WERI-Rb-1 (cell line): ENCODE measurements around the gene AK6.

Source experiments
- DNase-seq: peaks from one replicate; pipeline ENCODE4 v3.0.0-alpha.2; 2020
- H3K27ac ChIP-seq: fragments of 250-450 bp; sonication (Bioruptor Pico); 2 replicates; pipeline ENCODE4 v1.5.1; 2020; ENCODE audit warnings: mild to moderate bottlenecking, moderate library complexity
- H3K27me3 ChIP-seq: fragments of 250-450 bp; sonication (Bioruptor Pico); 2 replicates; pipeline ENCODE4 v1.5.1; 2021; ENCODE audit warnings: mild to moderate bottlenecking, low read depth, moderate library complexity; ENCODE audit not compliant: insufficient read depth, severe bottlenecking
- H3K36me3 ChIP-seq: fragments of 250-450 bp; sonication (Bioruptor Pico); 2 replicates; pipeline ENCODE4 v1.5.1; 2020; ENCODE audit warnings: mild to moderate bottlenecking, moderate library complexity
- H3K4me3 ChIP-seq: 2 replicates; pipeline ENCODE4 v1.5.1; 2011; ENCODE audit warnings: low read depth, mild to moderate bottlenecking, control low read depth, low read length
- H3K9me3 ChIP-seq: fragments of 250-450 bp; sonication (Bioruptor Pico); 2 replicates; pipeline ENCODE4 v1.5.1; 2021; ENCODE audit warnings: mild to moderate bottlenecking, moderate library complexity; ENCODE audit not compliant: severe bottlenecking
- TF ChIP-seq, protein P1 (sequence below): IDR thresholded peaks from 2 replicates; pipeline ENCODE4 v1.5.1; 2011; ENCODE audit warnings: low read depth, mild to moderate bottlenecking, control low read depth, inconsistent platforms, low read length

The AK6 gene

DNA sequence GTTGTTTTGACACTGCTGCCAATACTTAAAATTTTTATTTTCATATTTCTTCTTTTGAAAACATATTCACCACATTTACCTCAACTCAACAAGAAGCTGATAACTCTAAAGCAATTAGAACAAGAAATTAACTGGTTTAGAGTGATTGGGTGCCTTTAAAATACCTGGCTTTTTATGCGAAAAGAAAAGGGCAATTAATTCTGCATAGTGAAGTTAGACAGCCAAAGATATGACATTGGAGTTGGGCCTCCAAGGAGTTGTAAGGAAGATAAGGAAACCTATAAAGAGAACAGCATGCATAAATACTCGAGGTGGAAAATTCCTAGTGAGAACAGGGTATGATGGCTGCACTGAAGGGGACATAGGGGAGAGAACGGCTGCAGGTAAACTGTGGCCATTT lies 9.6 kb downstream of the AK6 start:
- DNase-seq = no peak
- no peak overlapping the region for H3K27ac ChIP-seq
- no peak overlapping the region for H3K4me3 ChIP-seq
- no peaks in the 10 kb centered on the region for H3K9me3 ChIP-seq
- TF ChIP-seq, protein P1, sequence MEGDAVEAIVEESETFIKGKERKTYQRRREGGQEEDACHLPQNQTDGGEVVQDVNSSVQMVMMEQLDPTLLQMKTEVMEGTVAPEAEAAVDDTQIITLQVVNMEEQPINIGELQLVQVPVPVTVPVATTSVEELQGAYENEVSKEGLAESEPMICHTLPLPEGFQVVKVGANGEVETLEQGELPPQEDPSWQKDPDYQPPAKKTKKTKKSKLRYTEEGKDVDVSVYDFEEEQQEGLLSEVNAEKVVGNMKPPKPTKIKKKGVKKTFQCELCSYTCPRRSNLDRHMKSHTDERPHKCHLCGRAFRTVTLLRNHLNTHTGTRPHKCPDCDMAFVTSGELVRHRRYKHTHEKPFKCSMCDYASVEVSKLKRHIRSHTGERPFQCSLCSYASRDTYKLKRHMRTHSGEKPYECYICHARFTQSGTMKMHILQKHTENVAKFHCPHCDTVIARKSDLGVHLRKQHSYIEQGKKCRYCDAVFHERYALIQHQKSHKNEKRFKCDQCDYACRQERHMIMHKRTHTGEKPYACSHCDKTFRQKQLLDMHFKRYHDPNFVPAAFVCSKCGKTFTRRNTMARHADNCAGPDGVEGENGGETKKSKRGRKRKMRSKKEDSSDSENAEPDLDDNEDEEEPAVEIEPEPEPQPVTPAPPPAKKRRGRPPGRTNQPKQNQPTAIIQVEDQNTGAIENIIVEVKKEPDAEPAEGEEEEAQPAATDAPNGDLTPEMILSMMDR = no peak
- H3K36me3 ChIP-seq = peaks cover 37% of the 10 kb centered on the region
- no peaks in the 10 kb centered on the region for H3K27me3 ChIP-seq

DNA sequence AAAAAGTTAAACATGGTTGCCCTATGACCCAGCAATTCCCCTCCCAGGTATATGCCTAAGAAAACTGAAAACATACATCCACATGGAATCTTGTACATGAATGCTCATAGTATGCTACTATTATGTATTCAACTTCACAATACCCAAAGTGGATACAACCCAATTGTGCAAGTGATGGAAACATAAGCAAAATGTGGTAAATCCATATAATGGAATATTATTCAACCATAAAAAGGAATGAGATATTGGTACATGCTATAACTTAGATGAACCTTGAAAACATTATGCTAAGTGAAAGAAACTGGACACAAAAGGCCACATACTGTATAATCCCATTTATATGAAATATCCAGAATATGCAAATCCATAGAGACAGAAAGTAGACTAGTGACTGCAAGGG lies 18.7 kb downstream of the AK6 start:
- Histone ChIP-seq H3K27me3 (no peaks in the 10 kb centered on the region), H3K9me3 (no peaks in the 10 kb centered on the region), H3K27ac (no peak overlapping the region), H3K36me3 (peaks cover 40% of the 10 kb centered on the region), H3K4me3 (no peak overlapping the region)
- no peak for DNase-seq
- TF ChIP-seq, protein P1 = no peak

DNA sequence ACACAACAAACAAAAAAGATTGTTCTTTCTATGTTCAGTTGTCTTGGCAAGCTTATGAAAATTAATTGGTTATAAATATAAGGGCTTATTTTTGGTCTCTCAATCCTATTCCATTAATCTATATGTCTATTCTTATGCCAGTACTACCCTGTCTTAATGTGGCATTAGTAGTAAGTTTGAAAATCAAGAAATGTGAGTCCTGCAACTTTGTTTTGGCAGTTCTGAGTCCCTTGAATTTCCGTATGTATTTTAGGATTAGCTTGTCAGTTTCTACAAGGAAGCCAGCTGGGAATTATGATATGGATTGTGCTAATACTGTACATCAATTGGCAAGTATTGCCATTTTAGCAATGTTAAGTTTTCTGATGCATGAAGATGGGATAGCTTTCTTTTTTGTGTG lies 26.2 kb downstream of the AK6 start:
- H3K36me3 ChIP-seq = no peaks in the 10 kb centered on the region
- TF ChIP-seq, protein P1 = no peak
- H3K9me3 ChIP-seq = no peaks in the 10 kb centered on the region
- no peaks in the 10 kb centered on the region for H3K27me3 ChIP-seq
- H3K4me3 ChIP-seq = no peak overlapping the region
- no peak for DNase-seq
- H3K27ac ChIP-seq = no peak overlapping the region

DNA sequence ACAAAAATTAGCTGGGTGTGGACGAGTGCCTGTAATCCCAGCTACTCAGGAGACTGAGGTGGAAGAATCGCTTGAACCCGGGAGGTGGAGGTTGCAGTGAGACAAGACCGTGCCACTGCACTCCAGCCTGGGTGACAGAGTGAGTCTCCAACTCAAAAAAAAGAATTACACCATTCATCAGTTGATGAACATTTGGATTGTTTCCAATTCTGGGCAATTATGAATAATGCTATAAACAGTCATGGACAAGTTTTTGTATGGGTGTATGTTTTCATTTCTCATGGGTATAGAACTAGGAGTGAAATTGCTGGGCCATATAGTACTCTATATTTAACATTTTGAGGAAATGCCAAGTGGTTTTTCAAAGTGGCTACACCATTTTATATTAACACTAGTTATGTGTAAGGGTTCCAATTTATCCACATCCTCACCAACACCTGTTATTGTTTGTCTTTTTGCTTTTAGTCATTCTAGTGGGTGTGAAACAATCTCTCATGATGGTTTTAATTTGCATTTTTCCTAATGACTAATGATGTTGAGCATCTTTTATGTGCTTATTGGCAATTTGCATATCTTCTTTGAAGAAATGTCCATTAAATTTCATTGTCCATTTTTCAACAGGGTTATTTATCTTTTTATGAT lies 27.7 kb downstream of the AK6 start:
- Histone ChIP-seq H3K9me3 (no peaks in the 10 kb centered on the region), H3K27me3 (no peaks in the 10 kb centered on the region), H3K36me3 (no peaks in the 10 kb centered on the region), H3K27ac (no peak overlapping the region), H3K4me3 (no peak overlapping the region)
- TF ChIP-seq, protein P1 = no peak
- DNase-seq = no peak

DNA sequence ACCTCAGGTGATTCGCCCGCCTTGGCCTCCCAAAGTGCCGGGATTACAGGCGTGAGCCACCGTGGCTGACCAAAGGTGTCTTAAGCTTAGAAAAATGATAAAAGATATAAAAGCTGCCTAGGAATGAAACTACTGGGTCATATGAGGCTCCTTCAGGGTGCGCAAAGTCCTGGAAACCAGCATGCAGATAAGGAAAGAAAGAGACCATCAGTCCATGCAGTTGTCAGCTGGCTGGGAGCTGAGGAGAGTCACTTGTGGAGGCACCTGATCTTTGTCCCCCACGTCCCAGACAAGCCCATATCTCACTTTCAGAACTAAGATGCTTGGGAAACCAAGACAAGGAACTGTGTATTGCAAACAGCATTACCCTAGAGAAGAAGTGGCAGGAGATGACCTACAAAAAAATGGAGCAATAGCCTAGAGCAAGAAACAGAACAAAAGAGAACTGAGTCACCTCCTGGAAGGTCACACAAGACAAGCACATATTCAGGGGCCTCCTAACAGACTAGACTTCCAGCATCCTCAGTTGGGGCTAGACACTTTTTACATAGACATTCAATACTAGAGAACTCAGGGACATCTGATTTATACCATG lies 33.9 kb downstream of the AK6 start:
- Histone ChIP-seq H3K27ac (no peak overlapping the region), H3K4me3 (no peak overlapping the region), H3K9me3 (no peaks in the 10 kb centered on the region), H3K27me3 (no peaks in the 10 kb centered on the region), H3K36me3 (no peaks in the 10 kb centered on the region)
- no peak for DNase-seq
- TF ChIP-seq, protein P1 = no peak
